ENCODE data around the gene STK38L.

The STK38L gene

GRCh38 chr12:27319409-27319808 is 75.3 kb downstream of the STK38L start:
- DNase-seq (ENCODE audit: low read depth): no peak

GRCh38 chr12:27319848-27320247 is 75.8 kb downstream of the STK38L start:
- no peak for DNase-seq (ENCODE audit: low read depth)

DNA sequence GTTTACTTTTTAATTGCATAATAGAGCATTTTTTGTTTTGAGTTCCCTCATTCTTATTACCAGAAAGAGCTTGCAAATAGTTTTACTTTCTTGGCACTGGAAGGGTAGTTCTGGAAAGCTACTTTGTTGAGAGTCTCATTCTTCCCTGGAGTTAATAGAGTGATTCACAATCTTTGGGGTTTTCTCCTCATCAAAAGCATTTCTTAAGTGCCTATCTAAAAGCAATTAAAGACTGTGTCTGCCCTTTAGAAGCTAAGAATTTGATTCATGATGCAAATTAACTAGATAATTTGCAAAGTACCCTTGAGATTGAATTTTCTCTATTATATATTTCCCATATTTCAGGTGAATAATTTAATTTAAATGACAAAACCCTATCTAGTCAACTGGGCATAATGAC is 80.4 kb downstream of the STK38L start:
- no peak for DNase-seq (ENCODE audit: low read depth)

- DNase-seq (ENCODE audit: low read depth): no peak
These were observed 86.8 kb downstream of the STK38L start for GRCh38 chr12:27330846-27331245.

GRCh38 chr12:27331291-27331926 is 87.3 kb downstream of the STK38L start:
- no peak for DNase-seq (ENCODE audit: low read depth)

DNA sequence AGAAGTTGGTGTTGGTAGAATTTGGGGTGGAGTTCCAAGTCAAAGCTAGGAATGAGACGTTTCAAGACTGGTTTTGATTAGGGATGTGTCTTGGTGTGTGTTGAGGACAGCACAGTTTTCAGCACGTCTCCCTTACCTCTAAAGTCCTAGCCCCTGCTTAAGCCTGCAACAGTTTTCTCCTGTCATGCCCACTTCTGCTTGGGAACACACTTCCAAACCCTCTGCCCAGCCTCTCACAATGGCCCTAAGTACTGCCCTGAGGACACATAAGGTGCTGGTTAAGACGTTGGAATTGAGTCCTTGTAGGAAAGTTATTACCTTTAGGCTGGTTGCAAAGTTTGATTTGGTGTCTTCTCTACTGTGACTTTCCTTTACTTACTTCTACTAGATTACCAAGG is 87.8 kb downstream of the STK38L start:
- no peak for DNase-seq (ENCODE audit: low read depth)

DNA sequence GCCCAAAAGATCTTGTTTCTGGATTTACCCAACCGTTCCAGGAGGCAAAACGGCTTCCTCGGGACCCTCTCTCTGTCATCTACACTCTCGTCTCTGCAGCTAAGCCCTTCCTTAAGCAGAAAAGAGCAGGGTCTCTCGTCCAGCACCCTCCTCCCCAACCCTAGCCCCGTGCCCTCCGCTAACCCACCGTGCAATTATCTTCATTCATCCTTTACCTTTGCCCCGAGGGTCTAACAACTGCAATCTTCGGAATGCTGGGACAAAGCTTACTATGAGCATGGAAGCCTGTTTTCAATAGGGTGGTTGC is 88.3 kb downstream of the STK38L start:
- DNase-seq (ENCODE audit: low read depth): no peak

DNA sequence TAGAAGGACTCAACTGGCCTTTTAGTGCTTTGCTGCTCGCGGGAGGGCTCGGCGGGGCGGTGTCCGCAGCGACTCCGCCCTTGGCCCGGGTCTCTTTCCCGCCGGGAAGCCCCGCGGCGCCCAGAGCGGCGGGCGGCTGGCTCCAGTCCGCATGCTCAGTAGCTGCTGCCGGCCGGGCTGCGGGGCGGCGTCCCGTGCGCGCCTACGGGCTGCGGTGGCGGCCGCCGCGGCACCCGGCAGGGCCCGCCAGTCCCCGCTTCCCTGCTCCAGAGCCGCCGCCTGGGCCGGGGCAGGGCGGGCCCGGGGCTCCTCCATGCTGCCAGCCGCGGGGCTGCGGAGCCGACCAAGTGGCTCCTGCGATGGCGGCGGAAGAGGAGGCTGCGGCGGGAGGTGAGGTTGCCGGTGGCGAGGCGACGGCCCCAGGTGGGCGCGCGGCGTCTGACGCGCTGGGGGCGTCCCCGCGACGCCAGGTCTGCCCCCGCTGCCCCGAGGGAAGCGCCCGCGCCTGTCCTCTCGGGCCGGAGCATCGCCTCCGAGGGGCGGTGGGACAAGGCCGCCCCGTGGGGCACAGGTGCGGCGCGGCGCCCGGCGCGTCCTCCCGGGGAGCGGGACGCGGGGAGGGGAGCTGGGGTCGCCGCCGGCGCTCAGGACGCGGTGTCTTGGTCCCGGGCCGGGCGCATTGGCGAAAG is 88.8 kb downstream of the STK38L start, which contains the start of gene BMAL2:
Gene BMAL2, plus strand, starts transcription at position 123 of the 689 bp plus-strand sequence. Its CDS starts 237 bp downstream, at position 360.
- DNase-seq (ENCODE audit: low read depth): peak; percentile 1

- DNase-seq (ENCODE audit: low read depth): no peak
These were observed 89.4 kb downstream of the STK38L start for GRCh38 chr12:27333403-27334009.

- DNase-seq (ENCODE audit: low read depth): no peak
These were observed 90.1 kb downstream of the STK38L start for GRCh38 chr12:27334042-27334720.

DNA sequence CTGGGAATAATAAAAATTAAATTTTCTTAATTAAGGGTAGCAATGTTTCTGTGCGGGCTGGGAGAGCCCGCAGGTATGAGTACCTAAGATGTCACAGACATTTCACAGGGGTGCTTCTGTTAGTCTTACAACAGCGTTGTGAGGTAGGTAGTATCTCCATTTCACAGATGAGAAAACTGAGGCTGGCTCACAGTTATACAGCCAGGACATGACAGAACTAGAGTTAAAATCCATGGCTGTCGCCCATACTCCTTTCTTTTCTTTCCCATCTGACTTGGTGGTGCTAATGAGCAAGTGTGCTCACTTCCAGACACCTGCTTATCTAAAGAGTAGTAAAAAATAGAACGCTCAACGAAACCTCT is 90.6 kb downstream of the STK38L start:
- DNase-seq (ENCODE audit: low read depth): no peak

GRCh38 chr12:27335364-27336281 is 91.5 kb downstream of the STK38L start:
- DNase-seq (ENCODE audit: low read depth): no peak

GRCh38 chr12:27336282-27336653 is 92.2 kb downstream of the STK38L start:
- no peak for DNase-seq (ENCODE audit: low read depth)

DNA sequence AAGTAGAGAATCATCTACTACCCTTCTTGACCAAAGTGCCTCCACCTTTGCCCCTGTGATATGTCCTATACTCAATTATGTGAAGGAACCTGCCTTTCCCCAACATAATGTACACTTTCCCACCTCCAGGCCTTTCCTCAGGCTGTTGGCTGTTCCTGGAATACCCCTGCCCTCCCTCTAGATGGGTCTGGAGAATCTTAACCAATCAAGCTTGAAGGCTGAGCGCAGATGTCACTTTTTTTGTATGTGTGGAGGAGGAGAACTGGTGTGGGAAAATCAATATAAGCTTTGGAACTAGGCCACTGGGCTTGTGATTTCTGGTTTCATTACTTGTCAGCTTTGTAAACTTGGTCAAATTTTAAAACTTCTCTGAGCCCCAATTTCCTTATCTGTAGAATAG is 93.3 kb downstream of the STK38L start:
- no peak for DNase-seq (ENCODE audit: low read depth)

GRCh38 chr12:27338473-27338872 is 94.4 kb downstream of the STK38L start:
- DNase-seq (ENCODE audit: low read depth): no peak

GRCh38 chr12:27340971-27341370 is 96.9 kb downstream of the STK38L start:
- no peak for DNase-seq (ENCODE audit: low read depth)

DNA sequence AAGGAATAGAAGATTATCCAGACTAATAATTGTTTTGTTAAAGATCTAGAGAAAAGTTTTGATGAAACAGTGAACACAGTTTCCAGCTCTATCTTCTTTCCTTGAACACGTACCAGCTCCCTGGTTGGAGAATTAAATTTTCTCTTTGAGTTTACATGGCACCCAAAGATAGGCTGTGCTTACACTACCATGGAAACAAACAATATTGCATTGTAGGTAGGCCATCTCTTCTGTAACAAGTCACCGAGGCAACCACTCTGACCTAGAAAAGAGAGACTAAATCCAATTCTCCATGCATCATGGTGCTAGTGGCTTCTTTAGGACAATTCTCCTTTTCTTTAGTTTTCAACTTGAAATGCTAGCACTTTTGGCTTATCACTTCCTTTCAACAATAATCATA is 98.5 kb downstream of the STK38L start:
- no peak for DNase-seq (ENCODE audit: low read depth)

DNA sequence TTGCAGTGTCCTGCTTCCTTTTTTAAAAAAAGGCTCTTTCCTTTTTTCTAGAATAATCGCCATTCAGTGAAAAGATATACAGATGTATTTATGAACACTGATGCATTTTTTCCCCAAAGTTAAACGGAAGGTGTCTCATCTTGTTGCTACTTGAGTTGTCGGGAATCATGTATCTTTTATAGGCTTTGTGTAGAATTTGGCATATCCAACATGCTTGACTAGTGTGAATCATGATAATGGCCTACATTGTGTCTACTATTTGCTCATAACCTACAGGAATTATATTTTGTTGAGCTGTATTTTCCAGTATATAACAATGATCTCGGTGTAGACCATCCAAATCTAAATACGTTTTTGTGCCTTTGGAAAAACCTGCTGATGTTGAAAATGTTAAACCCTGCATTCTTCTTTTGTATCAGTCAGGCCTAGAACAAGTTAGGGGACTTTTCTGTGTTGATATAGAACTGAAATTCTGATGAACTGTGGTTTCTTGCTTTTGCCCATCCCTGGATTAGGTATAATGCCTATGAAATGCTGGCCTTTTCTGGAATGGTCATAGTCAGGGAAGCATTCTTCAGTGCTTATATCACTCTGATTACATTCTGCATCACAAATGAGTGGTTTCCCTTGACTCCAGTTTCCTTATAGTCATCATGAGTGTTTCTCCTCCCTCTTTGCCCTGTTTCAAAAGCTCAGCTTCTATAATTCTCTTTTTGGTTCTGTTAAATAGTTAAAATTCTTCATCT is 99.3 kb downstream of the STK38L start:
- DNase-seq (ENCODE audit: low read depth): no peak

DNA sequence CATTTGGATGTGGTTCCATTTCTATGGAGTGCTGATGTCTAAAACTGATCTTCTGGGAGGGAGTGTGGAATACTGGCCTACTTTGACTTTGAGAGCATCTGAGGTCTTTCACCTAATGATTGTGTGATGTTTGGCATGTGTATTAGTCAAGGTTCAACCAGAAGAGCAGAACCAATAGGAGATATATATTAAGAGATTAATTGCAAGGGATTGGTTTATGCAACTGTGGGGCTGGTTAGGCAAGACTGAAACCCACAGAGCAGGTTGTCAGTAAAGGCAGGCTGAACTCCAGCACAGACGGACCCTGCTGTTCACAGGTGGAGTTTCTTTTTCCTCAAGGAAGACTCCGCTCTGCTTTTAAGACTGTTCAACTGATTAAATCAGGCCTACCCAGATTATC is 100.2 kb downstream of the STK38L start:
- no peak for DNase-seq (ENCODE audit: low read depth)

GRCh38 chr12:27344760-27345159 is 100.7 kb downstream of the STK38L start:
- no peak for DNase-seq (ENCODE audit: low read depth)

GRCh38 chr12:27345376-27345775 is 101.3 kb downstream of the STK38L start:
- no peak for DNase-seq (ENCODE audit: low read depth)

Measured in T-helper 22 cell (primary cell).